NCI-H2107 treated with DMSO at 0.1 percent for 48 hours (cell line): ENCODE measurements around the gene HEPN1.
"Not testable (repeated sequence)": the region's sequence is repeated elsewhere in the genome, so short reads cannot be mapped to it uniquely, and the experiment has no call there.

ENCODE experiments used
- DNase-seq: peaks from one replicate; lab custom pipeline; 2025; ENCODE audit not compliant: unreplicated experiment; lab: John Stamatoyannopoulos, UW

The HEPN1 gene

DNA sequence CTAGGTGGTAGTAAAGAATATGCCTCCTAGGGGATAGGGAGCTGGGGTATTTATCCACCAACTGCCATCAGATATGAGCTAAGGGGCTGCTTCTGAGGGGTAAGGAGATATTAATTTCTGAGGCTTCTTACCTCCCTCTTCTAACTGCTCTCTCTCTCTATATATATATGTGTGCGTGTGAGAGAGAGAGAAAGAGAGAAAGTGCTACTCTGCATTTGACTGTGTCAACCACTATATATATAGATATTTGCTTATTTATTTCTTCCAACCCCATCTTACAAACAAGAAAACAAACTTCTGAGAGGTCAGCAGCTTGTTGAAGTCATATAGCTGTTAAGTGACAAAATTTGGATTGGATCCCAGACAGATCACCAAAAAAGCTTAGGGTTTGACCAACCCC, 22.7 kb downstream of the HEPN1 start:
- no peak for DNase-seq

DNA sequence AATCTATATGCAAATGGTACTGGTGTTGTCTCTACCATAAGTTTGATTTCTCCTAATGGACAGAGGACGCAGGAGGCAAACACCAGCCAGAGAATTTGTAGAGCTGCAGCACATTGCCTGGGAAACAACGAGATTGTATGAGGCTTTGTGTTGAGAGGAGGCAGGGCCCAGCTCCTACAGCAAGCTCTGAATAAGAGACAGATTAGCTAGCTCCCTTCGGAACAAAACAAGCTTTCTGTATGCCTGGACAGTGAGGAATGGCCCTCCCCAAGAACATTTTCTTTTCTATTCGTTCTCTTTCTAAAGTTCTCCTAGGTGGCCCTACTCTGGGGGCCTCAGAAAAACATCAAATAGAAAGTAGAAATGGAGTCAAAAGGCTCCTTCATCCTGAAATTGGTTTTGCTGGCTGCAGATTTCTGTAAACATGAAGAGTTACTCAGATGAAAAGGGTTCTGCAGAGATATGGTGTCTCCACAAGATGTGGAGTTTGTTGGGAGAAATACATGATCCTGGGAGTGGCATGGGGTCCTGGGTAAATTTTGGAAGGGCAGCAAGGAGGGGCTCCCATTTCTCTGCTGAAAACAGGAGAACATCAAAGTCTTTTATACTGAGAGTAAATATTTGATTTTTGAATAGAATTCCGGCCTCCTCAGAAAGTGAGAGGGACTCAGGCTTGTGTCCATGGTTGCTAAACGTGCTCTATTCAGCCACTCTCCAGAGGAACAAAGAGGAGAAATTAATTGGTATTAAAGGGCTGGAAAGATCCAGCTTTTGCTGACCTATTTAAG, 23.6 kb downstream of the HEPN1 start:
- no peak for DNase-seq

DNA sequence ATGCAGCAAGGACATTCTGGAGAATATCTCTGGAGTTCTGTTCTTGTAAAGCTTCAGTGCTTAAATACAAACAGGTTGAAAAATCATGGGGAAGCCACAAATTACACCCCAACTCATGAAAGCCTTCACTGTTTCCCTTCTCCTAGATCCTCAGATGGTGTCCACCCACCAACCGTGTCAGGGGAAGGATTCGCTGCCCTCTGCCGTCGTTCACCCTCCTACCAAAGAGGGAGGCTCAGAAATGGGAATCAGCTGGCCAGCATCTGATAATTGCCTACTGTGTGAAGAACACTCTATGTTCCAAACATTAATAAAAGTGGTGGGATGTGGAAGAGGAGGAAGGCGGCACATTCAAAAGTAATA, 24.2 kb downstream of the HEPN1 start:
- DNase-seq, result no peak

DNA sequence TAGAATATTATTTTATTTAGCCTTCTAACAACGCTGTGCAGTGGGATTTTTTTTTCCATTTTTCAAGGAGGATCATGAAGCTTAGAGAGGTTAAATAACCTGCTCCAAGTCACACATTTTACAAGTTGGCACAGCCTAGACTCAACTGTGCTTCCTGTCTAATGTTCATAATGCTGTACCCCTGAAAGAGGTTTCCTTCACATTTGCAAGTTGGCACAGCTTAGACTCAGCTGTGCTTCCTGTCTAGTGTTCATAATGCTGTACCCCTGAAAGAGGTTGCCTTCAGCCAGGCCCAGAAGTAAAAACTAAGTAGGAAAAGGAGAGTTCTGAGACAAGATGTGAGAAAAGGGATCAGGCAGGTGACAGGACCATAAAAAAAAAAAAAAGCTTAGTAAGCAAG, 24.7 kb downstream of the HEPN1 start:
- DNase-seq, result no peak

DNA sequence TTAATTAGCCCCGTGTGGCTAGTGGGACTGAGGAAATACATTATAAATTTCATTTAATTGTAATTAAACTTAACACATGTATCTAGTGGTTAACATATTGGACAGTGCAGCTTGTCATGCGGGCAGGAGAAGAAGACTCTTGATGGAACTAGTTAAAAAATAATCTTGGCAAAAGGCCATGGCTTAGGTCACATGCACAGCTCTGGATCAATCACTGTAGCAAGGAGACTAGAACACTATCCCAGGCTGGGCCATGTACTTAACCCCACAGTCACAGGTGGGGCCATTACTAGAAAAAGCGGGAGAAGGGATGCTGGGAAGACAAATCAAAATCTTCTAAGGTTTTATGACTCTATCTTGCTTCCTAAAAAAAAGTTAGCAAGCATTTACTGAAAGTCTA, 25.5 kb downstream of the HEPN1 start:
- no peak for DNase-seq

DNA sequence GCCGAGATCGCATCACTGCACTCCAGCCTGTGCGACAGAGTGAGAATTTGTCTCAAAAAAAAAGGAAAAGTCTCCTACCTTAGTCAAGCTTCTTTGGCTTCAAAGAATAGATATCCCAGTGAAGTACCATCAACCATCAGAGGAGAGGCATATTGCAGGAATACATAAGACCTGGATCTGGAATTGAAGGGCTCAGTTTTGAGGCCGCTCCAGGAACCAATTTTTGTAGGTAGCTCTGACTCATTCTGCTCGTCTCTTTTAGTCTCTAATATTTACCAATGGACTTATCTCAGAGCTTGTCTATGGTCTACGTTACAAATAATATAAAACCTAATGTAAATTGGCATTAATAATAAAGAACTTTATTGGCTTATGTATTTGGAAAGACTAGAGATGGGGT, 26.8 kb downstream of the HEPN1 start:
- no peak for DNase-seq

DNA sequence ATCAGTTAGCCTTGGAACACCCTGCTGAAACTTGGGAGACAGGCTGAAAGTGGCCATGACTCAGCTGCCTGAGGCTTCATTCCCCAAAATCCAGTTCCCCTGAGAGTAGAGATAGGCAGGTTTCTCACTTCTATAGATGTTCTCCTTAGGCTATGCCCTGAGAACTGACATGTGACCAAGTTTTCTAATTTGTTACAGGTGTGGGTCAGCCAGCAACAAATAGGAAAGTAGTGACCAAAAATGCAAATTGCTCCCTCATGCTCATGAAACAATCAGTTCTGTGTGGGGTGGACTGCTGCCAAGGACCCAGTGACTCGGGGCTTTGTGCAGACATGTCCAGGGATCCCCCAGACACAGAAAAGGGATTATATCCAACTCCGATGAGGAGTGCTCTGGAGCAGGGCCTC, 27.7 kb downstream of the HEPN1 start:
- DNase-seq, result no peak

DNA sequence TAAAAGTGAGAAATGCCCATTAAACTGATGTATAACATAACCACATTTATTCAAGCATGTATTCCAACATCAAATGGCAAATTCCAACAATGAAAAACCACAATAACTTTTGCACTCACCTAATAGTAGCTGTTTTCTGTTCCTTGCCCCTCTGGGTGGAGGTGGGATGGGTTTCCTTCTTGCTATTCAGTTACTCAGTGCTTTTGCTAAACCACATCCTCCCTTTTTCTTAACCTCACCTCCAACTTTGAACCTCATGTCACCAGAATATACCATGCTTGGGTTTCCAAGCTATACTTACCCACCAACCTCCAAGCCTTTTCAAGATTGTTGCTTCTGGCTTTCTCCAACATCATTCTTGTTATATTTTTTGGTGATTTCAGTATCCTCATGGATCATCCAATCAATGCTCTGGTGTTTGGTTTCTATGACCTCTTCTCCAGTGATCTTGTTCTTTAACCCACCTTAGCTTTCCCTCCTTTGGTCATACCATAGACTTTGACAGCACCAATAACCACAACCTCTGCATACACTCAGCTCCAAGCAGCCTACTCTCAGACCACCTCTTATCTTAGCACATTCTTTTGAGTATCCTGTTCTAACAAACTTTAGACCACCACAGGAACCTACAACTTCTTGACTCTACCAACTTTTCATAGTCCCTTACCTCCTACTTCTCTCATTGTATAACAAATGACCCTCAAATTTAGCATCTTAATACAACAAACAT, 31.7 kb downstream of the HEPN1 start:
- DNase-seq, result no peak

DNA sequence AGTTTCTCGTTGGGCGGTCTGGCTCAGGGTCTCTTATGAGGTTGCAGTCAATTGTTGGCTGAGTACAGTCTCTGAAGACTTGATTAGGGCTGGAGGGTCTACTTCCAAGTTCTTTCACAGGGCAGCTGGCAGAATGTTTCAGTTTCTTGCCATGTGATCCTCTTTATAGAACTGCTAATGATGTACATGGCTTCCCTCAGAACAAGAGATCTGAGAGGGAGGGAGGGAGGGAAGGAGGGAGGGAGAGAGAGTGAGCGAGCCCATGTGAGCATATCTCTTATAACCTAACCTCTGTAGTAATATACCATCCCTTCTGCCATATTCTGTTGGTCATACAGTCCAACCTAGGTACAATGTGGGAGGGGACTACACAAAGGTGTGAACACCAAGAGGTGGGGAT, 32.3 kb downstream of the HEPN1 start:
- no peak for DNase-seq

DNA sequence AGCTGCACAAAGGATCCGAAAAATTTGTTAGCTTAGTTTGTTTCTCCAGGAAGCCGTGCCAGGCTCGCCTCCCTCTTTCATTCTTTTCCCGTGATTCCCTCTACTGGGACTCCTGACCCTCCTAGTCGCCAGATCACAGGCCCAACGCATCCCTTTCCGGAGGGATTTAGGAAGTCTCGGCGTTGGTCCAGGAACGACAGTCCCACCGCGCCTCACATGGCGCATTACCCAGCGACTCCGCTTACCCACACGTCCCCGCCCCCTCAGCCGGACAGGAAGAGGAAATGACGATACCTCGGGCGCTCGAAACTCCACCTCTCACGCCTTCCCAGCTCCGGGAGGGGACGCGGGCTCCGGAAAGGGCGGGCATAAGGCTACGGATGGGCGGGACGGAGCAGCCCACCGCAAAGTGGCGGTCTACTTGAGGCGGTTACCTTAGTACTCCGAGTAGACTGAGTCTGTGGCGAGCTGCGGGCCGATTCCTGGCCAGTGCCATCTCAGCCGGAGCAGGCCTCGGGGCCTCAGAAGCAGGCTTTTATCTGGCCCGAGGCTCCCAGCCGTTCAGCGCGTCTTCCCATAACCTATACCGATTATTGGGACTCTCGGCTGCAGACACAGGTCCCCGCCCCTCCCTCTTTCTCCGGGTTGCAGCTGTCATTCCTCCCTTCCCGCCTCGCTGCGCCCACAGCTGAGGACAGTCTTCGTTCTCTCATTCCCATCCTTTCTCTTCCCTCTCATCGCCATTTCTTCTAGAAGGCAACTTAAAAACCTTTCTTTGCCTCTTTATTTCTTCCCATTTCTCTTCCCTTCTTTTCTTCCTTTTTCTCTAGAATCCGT, 34.9 kb downstream of the HEPN1 start, which contains the start of gene CCDC15:
TSS of gene CCDC15 (plus strand) at position 450 of the 837 bp plus-strand sequence. CDS start 531 bp downstream, outside the sequence.
- peak; percentile 76 for DNase-seq

DNA sequence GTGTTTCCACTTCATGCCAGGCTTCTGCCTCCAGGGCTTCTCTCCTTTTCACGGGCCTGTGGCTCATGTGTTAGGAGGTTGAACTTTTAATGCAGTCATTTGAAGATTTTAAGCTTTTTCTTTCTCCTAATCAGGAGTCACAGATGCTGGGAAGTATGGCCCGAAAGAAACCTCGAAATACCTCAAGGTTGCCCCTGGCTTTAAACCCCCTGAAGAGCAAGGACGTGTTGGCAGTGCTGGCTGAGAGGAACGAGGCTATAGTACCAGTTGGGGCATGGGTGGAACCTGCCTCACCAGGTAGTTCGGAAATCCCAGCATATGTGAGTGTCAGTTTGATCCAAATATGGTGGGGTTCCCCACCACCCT, 35.5 kb downstream of the HEPN1 start:
- DNase-seq, result no peak

DNA sequence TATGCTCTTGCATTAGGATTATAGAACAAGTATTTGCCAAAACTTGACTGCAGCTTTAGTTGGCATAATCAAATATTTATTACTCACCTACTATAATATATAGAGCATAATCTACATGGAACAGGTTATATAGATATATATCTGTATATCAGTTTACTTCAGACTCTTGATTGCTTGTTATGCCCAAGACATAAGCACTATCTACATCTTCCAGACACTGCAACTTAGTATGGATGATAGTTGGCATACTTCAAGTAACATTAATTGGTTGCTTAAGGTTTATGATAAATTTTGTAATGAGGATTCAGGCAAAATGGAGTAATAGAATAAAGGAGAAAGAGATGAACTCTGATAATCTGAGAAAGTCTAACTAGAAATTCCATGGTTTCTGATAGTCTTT, 36.0 kb downstream of the HEPN1 start:
- DNase-seq, result no peak

DNA sequence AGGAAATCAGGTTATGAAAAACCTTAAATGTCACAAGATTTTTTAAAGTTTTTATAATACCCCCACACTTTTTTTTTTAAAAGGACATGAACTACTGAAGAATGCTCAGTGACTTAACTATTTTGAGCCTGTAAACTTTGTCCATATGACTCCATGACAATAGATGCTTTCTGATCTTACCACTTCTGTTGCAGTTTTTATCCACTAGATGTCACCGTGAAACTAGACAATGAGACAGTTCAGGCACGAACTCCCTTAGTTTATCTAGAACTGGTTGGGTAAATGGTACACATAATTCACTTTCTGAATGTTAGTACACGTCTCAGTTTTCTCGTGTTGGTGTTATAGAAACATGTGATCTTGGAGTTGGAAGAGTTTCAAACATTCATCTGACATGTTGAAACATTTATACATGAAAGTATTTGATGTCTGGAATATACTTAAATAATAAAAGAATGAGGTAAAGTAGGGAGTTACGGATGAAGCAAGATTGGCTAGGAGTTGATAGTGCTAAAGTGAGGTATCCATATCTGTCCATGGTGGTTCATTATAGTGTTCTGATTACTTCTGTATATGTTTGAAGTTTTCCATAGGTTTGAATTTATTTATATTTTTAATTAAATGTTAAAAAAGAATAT, 43.0 kb downstream of the HEPN1 start:
- DNase-seq, result peak; percentile 34

DNA sequence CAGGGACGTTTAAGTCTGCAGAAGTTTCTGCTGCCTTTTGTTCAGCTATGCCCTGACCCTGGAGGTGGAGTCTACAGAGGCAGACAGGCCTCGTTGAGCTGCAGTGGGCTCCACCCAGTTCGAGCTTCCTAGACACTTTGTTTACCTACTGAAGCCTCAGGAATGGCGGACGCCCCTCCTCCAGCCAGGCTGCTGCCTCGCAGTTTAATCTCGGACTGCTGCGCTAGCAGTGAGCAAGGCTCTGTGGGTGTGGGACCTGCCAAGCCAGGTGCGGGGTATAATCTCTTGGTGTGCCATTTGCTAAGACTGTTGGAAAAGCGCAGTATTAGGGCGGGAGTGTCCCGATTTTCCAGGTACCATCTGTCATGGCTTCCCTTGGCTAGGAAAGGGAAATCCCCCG, 49.1 kb downstream of the HEPN1 start:
- not testable (repeated sequence) for DNase-seq
